CD4-positive, alpha-beta T cell treated with Interferon alpha-2 for 1 hour (primary cell): ENCODE data around the gene KLHL3.

ENCODE experiments used
- DNase-seq, 2 donors: peaks; one replicate each; pipeline ENCODE4 v3.0.0-alpha.2; 2020 to 2022

Gene KLHL3

GRCh38 chr5:137605411-137605810 is 130.5 kb downstream of the KLHL3 start:
- DNase-seq: no peak

- no peak for DNase-seq
These were observed 131.4 kb downstream of the KLHL3 start for GRCh38 chr5:137604348-137605095.

GRCh38 chr5:137603891-137604290 is 132.0 kb downstream of the KLHL3 start:
- DNase-seq: no peak

- no peak for DNase-seq
These were observed 132.5 kb downstream of the KLHL3 start for GRCh38 chr5:137603356-137603755.

GRCh38 chr5:137602721-137603273 is 133.1 kb downstream of the KLHL3 start:
- DNase-seq: no peak

GRCh38 chr5:137600721-137601360 is 135.0 kb downstream of the KLHL3 start:
- no peak for DNase-seq

GRCh38 chr5:137599457-137599856 is 136.4 kb downstream of the KLHL3 start:
- DNase-seq: no peak

- no peak for DNase-seq
These were observed 137.5 kb downstream of the KLHL3 start for GRCh38 chr5:137598399-137598798.

GRCh38 chr5:137596941-137597340 is 138.9 kb downstream of the KLHL3 start:
- no peak for DNase-seq

- DNase-seq: no peak
These were observed 140.4 kb downstream of the KLHL3 start for GRCh38 chr5:137595396-137596079.

- DNase-seq: no peak
These were observed 141.2 kb downstream of the KLHL3 start for GRCh38 chr5:137594717-137595116.

- DNase-seq: no peak
These were observed 143.6 kb downstream of the KLHL3 start for GRCh38 chr5:137592317-137592716.

- DNase-seq: no peak
These were observed 146.7 kb downstream of the KLHL3 start for GRCh38 chr5:137589185-137589584.

- DNase-seq: no peak
These were observed 148.0 kb downstream of the KLHL3 start for GRCh38 chr5:137587919-137588318.

GRCh38 chr5:137584262-137584661 is 151.6 kb downstream of the KLHL3 start:
- DNase-seq: no peak

- DNase-seq: no peak
These were observed 152.8 kb downstream of the KLHL3 start for GRCh38 chr5:137583129-137583528.

GRCh38 chr5:137582218-137582617 is 153.7 kb downstream of the KLHL3 start:
- DNase-seq: no peak

GRCh38 chr5:137581776-137582175 is 154.1 kb downstream of the KLHL3 start:
- DNase-seq: no peak

- no peak for DNase-seq
These were observed 155.9 kb downstream of the KLHL3 start for GRCh38 chr5:137580030-137580429.

- DNase-seq: no peak
These were observed 160.0 kb downstream of the KLHL3 start for GRCh38 chr5:137575847-137576246.

GRCh38 chr5:137575211-137575610 is 160.7 kb downstream of the KLHL3 start:
- DNase-seq: no peak

- no peak for DNase-seq
These were observed 162.5 kb downstream of the KLHL3 start for GRCh38 chr5:137573376-137573775.

GRCh38 chr5:137572042-137572695 is 163.7 kb downstream of the KLHL3 start:
- no peak for DNase-seq
